C1 segment of cervical spinal cord (tissue), 14 donors: ENCODE data around the gene METTL22.
"Not testable (repeated sequence)": the region's sequence is repeated elsewhere in the genome, so short reads cannot be mapped to it uniquely, and the experiment has no call there.

Experiments
- DNase-seq, 14 donors: peaks; one replicate each; lab custom pipeline; 2025; lab: John Stamatoyannopoulos, UW

Gene METTL22

GRCh38 chr16:8631818-8632465 is 10.4 kb downstream of the METTL22 start:
- no peak for DNase-seq

GRCh38 chr16:8632675-8633182 is 11.2 kb downstream of the METTL22 start:
- DNase-seq: peak in 5 of 14 donors; percentile 4 to 38 (median 10)

- no peak for DNase-seq
Measured at GRCh38 chr16:8634991-8635736, 13.7 kb downstream of the METTL22 start.

- DNase-seq: no peak
Measured at GRCh38 chr16:8639694-8640093, 18.2 kb downstream of the METTL22 start.

- DNase-seq: peak in 8 of 14 donors; percentile 3 to 17 (median 9)
Measured at GRCh38 chr16:8641671-8642070, 20.2 kb downstream of the METTL22 start.

GRCh38 chr16:8642146-8642545 is 20.6 kb downstream of the METTL22 start:
- DNase-seq: no peak

- DNase-seq: peak in 6 of 14 donors; percentile 2 to 37 (median 22)
Measured at GRCh38 chr16:8644211-8645140, 23.0 kb downstream of the METTL22 start.

- no peak for DNase-seq
Measured at GRCh38 chr16:8645141-8645521, 23.6 kb downstream of the METTL22 start.

GRCh38 chr16:8645831-8646230 is 24.3 kb downstream of the METTL22 start:
- no peak for DNase-seq

- DNase-seq: no peak
Measured at GRCh38 chr16:8646326-8647053, 25.0 kb downstream of the METTL22 start.

- DNase-seq: no peak
Measured at GRCh38 chr16:8647721-8648318, 26.3 kb downstream of the METTL22 start.

GRCh38 chr16:8648877-8649276 is 27.4 kb downstream of the METTL22 start:
- no peak for DNase-seq

GRCh38 chr16:8649829-8650554 is 28.5 kb downstream of the METTL22 start:
- DNase-seq: no peak

GRCh38 chr16:8651958-8652357 is 30.5 kb downstream of the METTL22 start:
- DNase-seq: not testable (repeated sequence)

GRCh38 chr16:8655184-8655717 is 33.8 kb downstream of the METTL22 start:
- no peak for DNase-seq

GRCh38 chr16:8656376-8656775 is 34.9 kb downstream of the METTL22 start:
- DNase-seq: no peak

- DNase-seq: peak in 10 of 14 donors; percentile 7 to 64 (median 20)
Measured at GRCh38 chr16:8660841-8661301, 39.4 kb downstream of the METTL22 start.

GRCh38 chr16:8661703-8662102 is 40.2 kb downstream of the METTL22 start:
- no peak for DNase-seq
